NB4 (cell line): ENCODE measurements around the gene SMPDL3B.

ENCODE experiments used
- DNase-seq: peaks from one replicate; pipeline ENCODE4 v3.0.0; 2010; ENCODE audit warnings: low read depth
- H3K4me3 ChIP-seq: one replicate; pipeline ENCODE4 v1.5.1; 2011; ENCODE audit warnings: mild to moderate bottlenecking, low read depth, low read length, moderate library complexity
- MYC ChIP-seq: IDR thresholded peaks from 2 replicates; pipeline ENCODE4 v1.6.1; 2011; ENCODE audit warnings: low read depth, low read length
- POLR2A ChIP-seq: IDR thresholded peaks from 2 replicates; pipeline ENCODE4 v1.6.1; 2011; ENCODE audit warnings: mild to moderate bottlenecking; ENCODE audit not compliant: insufficient read length; ENCODE audit errors: extremely low read depth
- TF ChIP-seq, protein P1 (sequence below): IDR thresholded peaks from 2 replicates; pipeline ENCODE4 v1.6.1; 2011; ENCODE audit warnings: low read depth, low read length
- TF ChIP-seq, protein P2 (sequence below): IDR thresholded peaks from one replicate; pipeline ENCODE4 v1.5.1; 2012; ENCODE audit warnings: low read depth, low read length

The SMPDL3B gene

DNA sequence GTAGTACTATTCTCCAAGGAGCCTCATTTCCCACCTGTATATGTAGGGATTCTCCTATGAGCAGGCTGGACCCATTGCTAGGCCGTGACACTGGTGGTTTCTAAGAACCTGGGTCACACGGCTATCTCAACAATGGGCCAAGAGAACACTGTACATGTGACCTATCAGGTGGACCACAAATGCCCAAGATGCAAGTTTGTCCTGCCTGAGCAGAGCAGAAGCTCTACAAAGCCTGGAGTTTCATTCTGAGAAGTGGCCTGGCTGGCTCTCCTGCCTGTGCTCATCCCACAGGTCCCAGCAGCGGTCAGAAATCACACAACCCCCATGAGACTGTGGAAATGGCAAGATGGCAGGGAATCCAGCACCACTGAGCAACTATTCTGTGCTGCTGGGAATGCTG lies 45.3 kb upstream of the SMPDL3B start:
- no peak overlapping the region for H3K4me3 ChIP-seq
- TF ChIP-seq, protein P1, sequence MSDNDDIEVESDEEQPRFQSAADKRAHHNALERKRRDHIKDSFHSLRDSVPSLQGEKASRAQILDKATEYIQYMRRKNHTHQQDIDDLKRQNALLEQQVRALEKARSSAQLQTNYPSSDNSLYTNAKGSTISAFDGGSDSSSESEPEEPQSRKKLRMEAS = no peak
- TF ChIP-seq, protein P2, sequence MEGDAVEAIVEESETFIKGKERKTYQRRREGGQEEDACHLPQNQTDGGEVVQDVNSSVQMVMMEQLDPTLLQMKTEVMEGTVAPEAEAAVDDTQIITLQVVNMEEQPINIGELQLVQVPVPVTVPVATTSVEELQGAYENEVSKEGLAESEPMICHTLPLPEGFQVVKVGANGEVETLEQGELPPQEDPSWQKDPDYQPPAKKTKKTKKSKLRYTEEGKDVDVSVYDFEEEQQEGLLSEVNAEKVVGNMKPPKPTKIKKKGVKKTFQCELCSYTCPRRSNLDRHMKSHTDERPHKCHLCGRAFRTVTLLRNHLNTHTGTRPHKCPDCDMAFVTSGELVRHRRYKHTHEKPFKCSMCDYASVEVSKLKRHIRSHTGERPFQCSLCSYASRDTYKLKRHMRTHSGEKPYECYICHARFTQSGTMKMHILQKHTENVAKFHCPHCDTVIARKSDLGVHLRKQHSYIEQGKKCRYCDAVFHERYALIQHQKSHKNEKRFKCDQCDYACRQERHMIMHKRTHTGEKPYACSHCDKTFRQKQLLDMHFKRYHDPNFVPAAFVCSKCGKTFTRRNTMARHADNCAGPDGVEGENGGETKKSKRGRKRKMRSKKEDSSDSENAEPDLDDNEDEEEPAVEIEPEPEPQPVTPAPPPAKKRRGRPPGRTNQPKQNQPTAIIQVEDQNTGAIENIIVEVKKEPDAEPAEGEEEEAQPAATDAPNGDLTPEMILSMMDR = no peak
- TF ChIP-seq POLR2A (no peak), MYC (no peak)
- no peak for DNase-seq

DNA sequence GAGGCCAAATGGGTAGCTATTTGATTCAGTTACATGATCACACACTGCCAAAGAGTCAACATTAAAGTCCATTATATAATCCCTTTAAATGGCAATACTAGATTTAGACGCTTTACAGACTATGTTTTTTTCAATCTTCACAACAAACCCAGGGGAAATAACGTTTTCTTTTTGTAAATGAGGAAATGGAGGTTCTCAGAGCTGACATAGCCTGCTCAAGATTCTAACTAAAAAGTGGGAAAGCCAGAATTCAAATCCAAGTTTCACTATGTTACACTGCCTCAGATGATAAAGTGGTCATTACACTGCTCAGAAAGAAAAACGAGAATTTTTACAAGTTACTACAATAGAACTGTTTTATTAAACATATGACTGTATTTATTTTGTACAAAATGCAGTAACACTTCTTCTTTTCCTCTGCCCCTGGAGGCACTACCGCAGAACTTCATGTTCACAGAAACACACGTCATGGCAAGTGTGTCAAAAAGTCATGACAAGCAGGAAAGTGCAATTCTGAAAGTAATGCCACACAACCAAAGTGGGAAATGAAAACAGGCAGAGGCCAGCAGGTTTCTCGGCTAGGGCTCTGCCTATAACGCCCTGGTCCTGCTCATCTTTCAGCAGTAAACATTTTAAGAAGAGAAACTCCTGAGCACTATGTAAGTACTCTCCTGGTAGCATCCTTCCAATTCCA lies 43.5 kb upstream of the SMPDL3B start:
- TF ChIP-seq MYC (no peak), POLR2A (no peak)
- TF ChIP-seq, protein P2 = no peak
- TF ChIP-seq, protein P1 = no peak
- no peak overlapping the region for H3K4me3 ChIP-seq
- DNase-seq = no peak

- H3K4me3 ChIP-seq = no peak overlapping the region
- TF ChIP-seq, protein P1 = no peak
- TF ChIP-seq POLR2A (no peak), MYC (no peak)
- TF ChIP-seq, protein P2 = no peak
- no peak for DNase-seq
Measured at GRCh38 chr1:27894521-27894920, 40.3 kb upstream of the SMPDL3B start.

GRCh38 chr1:27906759-27907158 lies 28.0 kb upstream of the SMPDL3B start:
- DNase-seq = no peak
- TF ChIP-seq, protein P1 = no peak
- TF ChIP-seq MYC = no peak
- TF ChIP-seq, protein P2 = no peak
- TF ChIP-seq POLR2A = no peak
- no peak overlapping the region for H3K4me3 ChIP-seq

DNA sequence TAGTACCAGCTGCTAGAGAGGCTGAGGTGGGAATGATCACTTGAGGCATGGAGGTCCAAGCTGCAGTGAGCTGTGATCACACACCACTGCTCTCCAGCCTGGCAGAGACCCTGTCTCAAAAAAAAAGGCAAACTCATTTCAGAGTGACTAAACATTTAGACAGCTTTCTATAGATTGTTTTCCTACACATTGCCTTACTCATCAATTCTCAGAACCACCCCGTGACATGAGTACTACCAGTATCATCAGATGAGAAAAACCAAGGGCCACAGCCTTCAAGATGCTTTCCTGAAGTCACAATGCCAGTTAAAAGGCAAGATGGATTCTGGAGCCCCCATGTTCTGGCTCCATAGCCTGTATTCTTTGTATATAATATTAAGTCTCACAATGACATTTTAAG lies 22.4 kb upstream of the SMPDL3B start:
- TF ChIP-seq, protein P2 = no peak
- TF ChIP-seq, protein P1 = no peak
- TF ChIP-seq POLR2A (no peak), MYC (no peak)
- H3K4me3 ChIP-seq = peak overlapping the region; percentile 2
- DNase-seq = no peak
